Kidney capillary endothelial cell (primary cell): ENCODE data around the gene SLC26A9.

Experiments
- DNase-seq: peaks from one replicate; pipeline ENCODE4 v3.0.0-alpha.2; 2018; ENCODE audit warnings: low spot score

SLC26A9 gene, protein sequence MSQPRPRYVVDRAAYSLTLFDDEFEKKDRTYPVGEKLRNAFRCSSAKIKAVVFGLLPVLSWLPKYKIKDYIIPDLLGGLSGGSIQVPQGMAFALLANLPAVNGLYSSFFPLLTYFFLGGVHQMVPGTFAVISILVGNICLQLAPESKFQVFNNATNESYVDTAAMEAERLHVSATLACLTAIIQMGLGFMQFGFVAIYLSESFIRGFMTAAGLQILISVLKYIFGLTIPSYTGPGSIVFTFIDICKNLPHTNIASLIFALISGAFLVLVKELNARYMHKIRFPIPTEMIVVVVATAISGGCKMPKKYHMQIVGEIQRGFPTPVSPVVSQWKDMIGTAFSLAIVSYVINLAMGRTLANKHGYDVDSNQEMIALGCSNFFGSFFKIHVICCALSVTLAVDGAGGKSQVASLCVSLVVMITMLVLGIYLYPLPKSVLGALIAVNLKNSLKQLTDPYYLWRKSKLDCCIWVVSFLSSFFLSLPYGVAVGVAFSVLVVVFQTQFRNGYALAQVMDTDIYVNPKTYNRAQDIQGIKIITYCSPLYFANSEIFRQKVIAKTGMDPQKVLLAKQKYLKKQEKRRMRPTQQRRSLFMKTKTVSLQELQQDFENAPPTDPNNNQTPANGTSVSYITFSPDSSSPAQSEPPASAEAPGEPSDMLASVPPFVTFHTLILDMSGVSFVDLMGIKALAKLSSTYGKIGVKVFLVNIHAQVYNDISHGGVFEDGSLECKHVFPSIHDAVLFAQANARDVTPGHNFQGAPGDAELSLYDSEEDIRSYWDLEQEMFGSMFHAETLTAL

DNA sequence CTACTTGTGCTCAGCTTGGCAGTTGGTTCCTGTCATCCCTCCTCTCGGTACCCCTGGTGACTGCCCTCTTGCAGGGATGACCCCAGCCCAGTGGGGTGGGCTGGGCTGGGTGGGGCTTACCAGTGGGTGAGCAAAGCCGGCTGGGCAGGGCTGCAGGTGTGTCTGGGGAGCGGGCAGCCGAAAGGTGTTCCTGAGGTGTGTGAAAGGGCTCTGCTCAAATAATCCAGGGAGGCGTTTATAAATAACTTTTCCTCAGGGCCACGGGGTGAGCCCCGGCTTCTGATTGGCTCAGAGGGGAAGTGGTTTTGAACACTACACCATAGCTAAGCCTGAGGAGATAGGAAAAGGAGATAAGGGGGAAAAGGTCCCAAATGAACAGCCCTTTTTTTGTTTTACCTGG is at the start of gene SLC26A9:
SLC26A9 (minus strand) TSS at position 212 of the 400 bp plus-strand sequence. CDS start 7,636 bp downstream, outside the sequence.
- no peak for DNase-seq

- DNase-seq, result no peak
Observed at GRCh38 chr1:205992218-205992882, 49.1 kb upstream of the SLC26A9 start.

GRCh38 chr1:205991237-205991636 is 48.0 kb upstream of the SLC26A9 start:
- DNase-seq, result no peak

GRCh38 chr1:205990226-205990625 is 47.0 kb upstream of the SLC26A9 start:
- DNase-seq, result no peak

- no peak for DNase-seq
Observed at GRCh38 chr1:205989786-205990185, 46.5 kb upstream of the SLC26A9 start.

GRCh38 chr1:205988585-205988995 is 45.3 kb upstream of the SLC26A9 start:
- peak; percentile 69 for DNase-seq

- no peak for DNase-seq
Observed at GRCh38 chr1:205986861-205987260, 43.6 kb upstream of the SLC26A9 start.

GRCh38 chr1:205986292-205986691 is 43.0 kb upstream of the SLC26A9 start:
- no peak for DNase-seq

DNA sequence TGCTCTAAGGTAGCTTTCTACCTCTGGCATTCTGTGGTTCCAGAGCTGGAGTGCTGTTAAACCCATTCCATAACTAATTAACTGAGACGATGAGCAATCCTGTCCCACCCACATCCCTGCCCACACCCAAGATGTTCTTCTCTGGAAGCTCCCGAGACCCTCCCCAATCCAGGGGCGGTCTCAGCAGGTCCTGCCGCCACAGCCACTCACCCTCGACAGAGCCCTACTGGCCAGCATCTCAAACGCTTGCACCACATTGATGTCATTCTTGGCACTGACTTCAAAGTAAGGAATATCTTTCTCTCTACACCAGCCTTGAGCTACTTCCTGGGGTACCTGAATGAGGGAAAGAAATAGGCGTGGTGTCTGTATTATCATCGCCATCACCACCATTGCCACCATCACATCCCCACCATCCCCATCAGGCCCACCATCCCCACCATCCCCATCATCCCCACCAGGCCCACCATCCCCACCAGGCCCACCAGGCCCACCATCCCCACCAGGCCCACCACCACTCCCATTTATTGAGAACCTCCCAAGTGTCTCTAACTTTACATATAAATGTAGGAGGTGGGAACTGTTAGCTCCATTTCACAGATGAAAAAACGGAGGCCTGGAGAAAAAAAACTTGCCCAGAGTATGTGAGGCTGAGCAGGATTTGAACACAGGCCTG is 42.2 kb upstream of the SLC26A9 start:
- no peak for DNase-seq

DNA sequence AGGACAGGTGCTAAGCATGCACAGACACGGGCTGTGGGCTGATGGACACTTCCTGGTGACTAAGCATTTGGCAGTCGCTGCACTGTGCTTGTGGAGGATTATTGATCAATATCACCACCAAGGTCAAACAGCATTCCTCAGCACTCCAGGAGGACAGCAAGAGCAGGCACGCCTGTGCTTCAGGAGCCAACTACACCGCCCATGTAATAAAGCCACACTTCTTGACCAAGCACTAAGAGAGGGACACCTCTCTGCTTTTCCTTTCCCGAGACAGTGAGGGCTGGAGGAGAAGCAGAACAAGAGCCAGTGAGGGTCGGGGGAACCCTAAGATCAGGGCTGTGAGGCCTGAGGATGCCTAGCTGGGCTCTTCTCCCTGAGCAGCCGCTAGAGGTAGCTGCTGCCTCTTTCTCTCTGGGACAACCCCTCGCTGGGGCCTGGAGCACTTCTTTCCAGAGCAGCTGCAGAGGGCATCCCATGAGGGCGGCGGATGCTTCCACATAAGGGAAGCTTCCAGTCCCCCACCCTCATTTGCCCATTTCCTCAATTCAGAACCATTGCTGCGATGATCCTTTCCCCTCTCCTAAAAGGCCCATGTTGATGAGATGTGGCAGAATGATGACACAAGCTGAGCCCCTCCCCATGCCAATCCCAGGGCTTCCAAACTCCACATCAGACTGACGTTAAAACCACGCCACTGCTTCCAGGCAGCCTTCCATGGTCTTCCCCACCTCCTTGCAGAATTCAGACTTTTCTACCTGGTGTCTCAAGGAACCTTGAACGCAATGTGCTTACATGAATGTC is 40.9 kb upstream of the SLC26A9 start:
- peak; percentile 60 for DNase-seq

- DNase-seq, result no peak
Observed at GRCh38 chr1:205981257-205981656, 38.0 kb upstream of the SLC26A9 start.

- DNase-seq, result peak; percentile 91
Observed at GRCh38 chr1:205980237-205980870, 37.1 kb upstream of the SLC26A9 start.

- DNase-seq, result no peak
Observed at GRCh38 chr1:205979301-205979700, 36.0 kb upstream of the SLC26A9 start.

DNA sequence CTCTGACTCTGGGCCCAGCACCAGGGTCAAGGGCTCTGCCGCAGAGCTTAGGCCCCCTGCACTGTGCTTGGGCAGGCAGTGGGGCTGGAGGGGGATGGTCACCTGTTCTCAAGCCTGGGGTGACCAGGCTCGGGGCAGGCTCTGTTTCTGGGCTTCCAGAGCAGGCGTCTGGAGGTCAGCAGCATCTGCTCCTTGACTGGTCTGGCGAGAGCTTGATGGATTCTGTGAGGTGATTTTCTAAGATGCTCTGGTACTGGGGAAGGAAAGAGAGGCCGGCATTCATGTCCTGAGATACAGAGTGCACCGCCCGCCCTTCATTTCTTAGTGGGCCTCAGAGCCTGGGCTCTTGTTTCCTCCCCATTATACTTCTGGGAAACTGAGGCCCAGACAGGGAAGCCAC is 35.4 kb upstream of the SLC26A9 start:
- DNase-seq, result no peak

DNA sequence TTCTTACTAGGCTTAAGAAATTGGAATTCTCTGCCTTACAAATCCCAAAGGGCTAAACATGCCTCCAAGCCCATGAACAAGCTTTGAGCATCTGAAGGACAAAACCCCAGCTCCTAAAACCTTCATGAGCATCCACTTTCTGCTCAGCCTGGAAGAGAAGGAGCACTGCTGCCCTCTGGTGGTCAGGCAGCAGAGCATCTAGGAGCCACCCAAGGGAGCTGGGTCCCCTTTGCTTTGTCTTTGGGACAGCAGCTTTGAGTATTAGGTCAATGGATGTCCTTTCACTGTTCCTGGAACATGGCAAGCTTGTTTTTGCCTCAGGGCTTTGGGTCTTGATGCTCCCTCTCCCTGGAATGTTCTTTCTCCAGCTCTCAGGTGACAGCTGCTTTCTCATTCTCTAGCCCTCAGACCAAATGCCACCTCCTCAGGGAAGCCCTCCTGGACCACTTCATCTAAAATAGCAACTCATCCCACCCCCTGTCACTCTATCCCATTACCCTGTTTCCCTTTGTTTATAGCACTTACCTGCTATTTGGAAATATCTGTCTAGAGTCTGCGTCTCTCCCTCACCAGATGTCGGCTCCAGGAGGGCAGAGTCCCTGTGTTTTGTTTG is 34.3 kb upstream of the SLC26A9 start:
- DNase-seq, result peak; percentile 87

GRCh38 chr1:205976708-205977401 is 33.6 kb upstream of the SLC26A9 start:
- no peak for DNase-seq

- DNase-seq, result no peak
Observed at GRCh38 chr1:205976036-205976435, 32.8 kb upstream of the SLC26A9 start.

DNA sequence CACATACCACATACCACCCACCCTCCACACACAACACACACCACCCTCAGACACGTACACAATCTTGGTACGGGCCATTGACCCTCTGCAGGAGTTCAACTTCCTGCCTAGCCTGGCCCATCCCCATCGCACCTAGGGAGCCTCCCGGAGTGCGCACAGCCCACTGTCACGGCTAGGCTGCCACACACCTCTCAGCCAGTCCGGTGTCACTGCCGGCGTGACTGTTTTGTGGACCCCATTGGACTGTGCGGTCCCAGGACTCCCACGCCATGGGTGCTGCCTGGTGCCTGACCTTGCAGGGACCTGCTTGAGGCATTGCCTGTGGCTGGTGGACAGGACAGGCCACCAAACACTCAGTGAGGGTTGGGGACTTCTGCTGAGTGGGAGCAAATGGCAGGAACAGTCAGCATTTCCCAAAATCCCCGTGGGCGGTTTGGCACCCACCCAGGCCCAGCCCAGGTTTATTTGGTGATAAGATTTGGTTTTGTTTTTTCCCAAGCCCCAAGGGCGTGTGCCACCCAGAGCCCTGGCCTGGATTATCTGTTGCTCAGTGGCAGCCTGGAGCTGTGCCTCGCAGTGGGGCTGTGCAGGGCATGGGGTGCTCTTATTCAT is 32.2 kb upstream of the SLC26A9 start:
- no peak for DNase-seq

DNA sequence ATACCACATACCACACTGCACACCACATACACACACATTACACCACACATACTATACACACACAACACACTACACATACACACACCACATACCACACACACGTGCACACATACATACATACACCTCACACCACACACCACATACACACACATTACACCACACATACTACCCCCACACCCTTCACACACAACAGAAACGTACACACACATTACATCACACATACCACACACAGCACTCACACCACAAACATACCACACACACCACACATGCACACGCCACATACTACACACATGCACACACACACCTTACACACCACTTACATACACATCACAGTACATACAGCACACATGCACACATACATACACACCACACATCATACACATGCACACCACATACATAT is 31.5 kb upstream of the SLC26A9 start:
- DNase-seq, result no peak
